ENCODE measurements around the gene TMEM63B. TPM values are rescaled to one million over a fixed set of nuclear protein-coding genes. Genes with fewer than 3 reads are reported as not detected.

The TMEM63B gene
- total and polyA plus RNA-seq, 2 of the 8 experiments (the other 6 are each of a cell fraction or from before 2014, with no cell fraction given): 61.1 to 96.8 TPM

DNA sequence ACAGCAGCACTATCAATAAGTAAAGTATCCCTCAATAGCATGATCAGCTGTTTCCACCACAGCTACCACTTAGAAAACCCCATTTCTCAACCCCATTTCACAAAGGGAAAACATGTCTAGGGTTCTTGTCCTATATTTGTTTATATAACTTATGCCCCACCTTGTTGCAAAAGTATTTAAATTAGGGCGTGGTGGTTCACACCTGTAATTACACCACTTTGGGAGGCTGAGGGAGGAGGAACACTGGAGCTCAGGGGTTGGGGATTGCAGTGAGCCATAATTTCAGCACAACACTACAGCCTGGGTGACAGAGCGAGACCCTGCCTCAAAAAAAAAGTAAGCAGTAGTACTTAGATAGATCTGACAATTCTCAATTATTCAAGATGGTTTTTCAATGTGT is 3.8 kb upstream of the TMEM63B start:
- Histone ChIP-seq H3K14ac (ENCODE audit: insufficient read length) (no peak overlapping the region), H2BK15ac (ENCODE audit: low read length) (no peak overlapping the region), H3K9ac (replicated peaks in 1 of 4; ENCODE audit: extremely low read depth in 1 of 4, low read depth in 3 of 4, low read length in 3 of 4) (no peak overlapping the region), H2BK120ac (replicated peaks; ENCODE audit: low read depth, low read length) (no peak overlapping the region), H2AFZ (ENCODE audit: low read length) (no peak overlapping the region), H3K23ac (ENCODE audit: insufficient read length) (no peak overlapping the region), H3K4me3 (ENCODE audit: extremely low read depth in 1 of 4, insufficient read depth in 2 of 4, low read depth in 3 of 4, low read length in 4 of 4) (no peak overlapping the region), H3K79me1 (ENCODE audit: low read depth, low read length) (peaks cover 16% of the 10 kb centered on the region), H3K27me3 (replicated peaks in 1 of 4; ENCODE audit: control insufficient read depth in 3 of 4, extremely low read depth in 1 of 4, insufficient read depth in 3 of 4, low read length in 3 of 4) (no peaks in the 10 kb centered on the region), H3K36me3 (ENCODE audit: control insufficient read depth in 2 of 4, insufficient read depth in 4 of 4, low read length in 3 of 4) (no peaks in the 10 kb centered on the region), H3K27ac (ENCODE audit: low read depth, low read length) (no peak overlapping the region), H2BK20ac (ENCODE audit: low read length) (no peak overlapping the region), H3K56ac (replicated peaks; ENCODE audit: insufficient read length, low read depth, low read length) (no peak overlapping the region), H4K5ac (ENCODE audit: insufficient read length, low read depth, low read length) (no peak overlapping the region), H3K18ac (ENCODE audit: extremely low read depth, low read length) (no peak overlapping the region), H2AK5ac (ENCODE audit: low read depth, low read length) (no peak overlapping the region), H4K91ac (replicated peaks; ENCODE audit: insufficient read length, low read length) (no peak overlapping the region), H3K4me2 (ENCODE audit: insufficient read depth in 1 of 2, low read depth in 2 of 2, low read length in 2 of 2) (peak overlapping the region in 1 of 2 experiments; percentile 25; a peak in 1 of 4 replicates), H3K4ac (replicated peaks; ENCODE audit: insufficient read length, low read depth, low read length) (no peak overlapping the region), H4K8ac (ENCODE audit: extremely low read depth, insufficient read depth, low read length) (no peak overlapping the region), H3K79me2 (ENCODE audit: control insufficient read depth in 1 of 2, insufficient read depth in 2 of 2, low read length in 2 of 2) (peaks cover 64 to 84% of the 10 kb centered on the region in 2 experiments), H3K9me3 (ENCODE audit: insufficient read depth in 2 of 2, low read depth in 1 of 2, low read length in 1 of 2) (no peaks in the 10 kb centered on the region), H2BK12ac (ENCODE audit: low read depth, low read length) (no peak overlapping the region), H2BK5ac (ENCODE audit: low read depth, low read length) (no peak overlapping the region), H4K20me1 (replicated peaks in 1 of 2; ENCODE audit: control insufficient read depth in 1 of 2, insufficient read depth in 2 of 2, low read length in 2 of 2) (peaks cover 18 to 27% of the 10 kb centered on the region in 2 experiments), H3K4me1 (replicated peaks in 1 of 4; ENCODE audit: control insufficient read depth in 3 of 4, insufficient read depth in 4 of 4, low read length in 3 of 4) (peaks cover 2 to 20% (median 14%) of the 10 kb centered on the region in 4 experiments), H3K23me2 (ENCODE audit: low read depth, low read length) (peaks cover 11% of the 10 kb centered on the region)
- WGBS, 2 experiments (ENCODE audit: extremely low coverage in 1 of 2, insufficient coverage in 1 of 2, insufficient read length in 1 of 2, insufficient replicate concordance in 2 of 2, low coverage in 1 of 2, low lambda C conversion rate in 2 of 2, missing lambda C conversion rate in 1 of 2): 82% methylated on average over 2 of the region's 2 CpGs; no CpG with 5 or more reads in 1 of the 2 experiments
- FAIRE-seq (no peak), DNase-seq (ENCODE audit: low read depth in 1 of 2, low spot score in 2 of 2) (no peak)
- POLR2A ChIA-PET (ENCODE audit: partially characterized antibody): interaction anchor here (1.0 to 1.6 kb wide), 4 partner anchors 12 to 131 kb away, joined by 3 to 7 read pairs (median 4); no protein-coding TSS in a partner anchor
- no peak for TF ChIP-seq CBX8 (IDR thresholded peaks at IDR 0.05; ENCODE audit: borderline replicate concordance, low read depth, low read length)
- TF ChIP-seq BRCA1 (IDR thresholded peaks at IDR 0.05; ENCODE audit: low read depth, low read length): no peak
- TF ChIP-seq CHD1 (IDR thresholded peaks at IDR 0.05; ENCODE audit: low read depth, low read length): no peak
- no peak for TF ChIP-seq YY1 (IDR thresholded peaks at IDR 0.05; ENCODE audit: low read depth, low read length)
- no peak for TF ChIP-seq ATF3 (IDR thresholded peaks at IDR 0.05; ENCODE audit: insufficient read depth, low read depth, low read length)
- TF ChIP-seq GABPA (IDR thresholded peaks at IDR 0.05; ENCODE audit: borderline replicate concordance, insufficient read depth, low read length): no peak
- TF ChIP-seq SRF (IDR thresholded peaks at IDR 0.05; ENCODE audit: low read depth, low read length): no peak
- TF ChIP-seq CEBPB (IDR thresholded peaks at IDR 0.05; ENCODE audit: low read depth, low read length): no peak
- TF ChIP-seq CHD2 (IDR thresholded peaks at IDR 0.05; ENCODE audit: low read length): no peak
- no peak for TF ChIP-seq ZNF274 (IDR thresholded peaks at IDR 0.05; ENCODE audit: borderline replicate concordance, extremely low read depth, low read length)
- no peak for TF ChIP-seq SP4 (IDR thresholded peaks at IDR 0.05; ENCODE audit: low read length)
- no peak for TF ChIP-seq POLR2AphosphoS5 (IDR thresholded peaks at IDR 0.05; ENCODE audit: low read depth, low read length)
- no peak for TF ChIP-seq ASH2L (IDR thresholded peaks at IDR 0.05; ENCODE audit: low read length)
- TF ChIP-seq RXRA (IDR thresholded peaks at IDR 0.05; ENCODE audit: insufficient read depth, low read depth, low read length): no peak
- CTCF ChIA-PET (ENCODE audit: partially characterized antibody): interaction anchor here (0.6 to 22.5 kb wide), 8 partner anchors 10 to 1127 kb away, joined by 3 to 255 read pairs (median 4); no protein-coding TSS in a partner anchor

Data from H1 (cell line).